ENCODE results near the gene MPPED1. TPM values are rescaled to one million over a fixed set of nuclear protein-coding genes. Genes with fewer than 3 reads are reported as not detected.

The MPPED1 gene
- polyA plus RNA-seq, 3 donors, result 0.95 to 1.5 (median 1.1) TPM

DNA sequence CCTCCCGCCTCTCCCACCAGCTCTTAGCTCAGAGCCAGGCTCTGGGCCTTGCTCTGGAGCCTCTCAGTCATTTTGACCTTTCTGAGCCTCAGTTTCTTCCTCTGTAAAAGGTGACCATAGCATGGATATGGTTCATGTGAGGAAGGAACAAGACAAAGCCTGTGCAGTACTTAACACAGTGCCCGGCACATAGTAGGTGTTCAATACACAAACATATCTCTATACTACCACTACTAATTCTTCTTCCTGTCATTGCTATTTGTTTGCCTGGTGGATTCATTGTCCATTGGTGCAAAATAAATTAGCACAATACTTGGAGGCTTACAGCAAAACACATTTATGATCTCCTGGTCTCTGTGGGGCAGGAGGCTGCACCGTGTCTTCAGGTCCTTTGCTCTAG is 21.6 kb upstream of the MPPED1 start:
- DNase-seq (ENCODE audit: extremely low read depth in 1 of 11, low read depth in 9 of 11, low spot score in 4 of 11), result no peak

DNA sequence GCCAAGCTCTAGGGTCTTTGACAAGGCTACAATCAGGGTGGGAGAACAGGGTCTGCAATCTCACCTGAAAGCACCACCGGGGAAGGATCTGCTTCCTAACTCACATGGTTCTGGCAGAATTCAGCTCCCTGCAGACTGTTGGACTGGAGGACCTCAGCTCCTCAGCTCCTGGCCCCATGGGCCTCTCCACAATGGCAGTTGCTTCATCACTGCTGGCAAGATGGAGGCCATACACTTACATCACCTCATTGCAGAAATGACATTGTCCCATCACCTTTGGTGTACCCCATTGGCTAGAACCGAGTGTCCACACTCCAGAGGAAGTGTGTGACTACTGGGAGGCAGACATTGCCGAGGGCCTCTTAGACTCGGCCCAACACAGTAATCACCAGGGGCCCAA is 20.9 kb upstream of the MPPED1 start:
- no peak for DNase-seq (ENCODE audit: extremely low read depth in 1 of 11, low read depth in 9 of 11, low spot score in 4 of 11)

DNA sequence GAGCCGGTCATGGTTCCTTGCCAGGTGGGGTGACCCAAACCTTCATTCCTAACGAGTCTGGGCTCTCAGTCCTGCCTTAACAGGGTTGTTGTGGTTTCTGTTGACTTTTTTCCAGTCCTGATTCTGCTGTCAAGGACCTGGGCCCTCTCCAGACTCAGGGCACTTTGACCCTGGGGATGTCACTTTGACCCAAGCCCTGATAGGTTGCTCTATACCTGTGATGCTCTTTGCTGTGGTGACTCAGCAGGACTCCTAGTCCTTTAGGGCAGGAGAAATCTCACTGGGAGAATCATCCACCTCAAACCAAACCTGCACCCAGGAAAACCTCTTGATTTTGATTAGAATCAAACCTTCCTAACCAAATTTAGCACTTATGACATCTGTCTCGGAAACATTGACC is 20.5 kb upstream of the MPPED1 start:
- no peak for DNase-seq (ENCODE audit: extremely low read depth in 1 of 11, low read depth in 9 of 11, low spot score in 4 of 11)

DNA sequence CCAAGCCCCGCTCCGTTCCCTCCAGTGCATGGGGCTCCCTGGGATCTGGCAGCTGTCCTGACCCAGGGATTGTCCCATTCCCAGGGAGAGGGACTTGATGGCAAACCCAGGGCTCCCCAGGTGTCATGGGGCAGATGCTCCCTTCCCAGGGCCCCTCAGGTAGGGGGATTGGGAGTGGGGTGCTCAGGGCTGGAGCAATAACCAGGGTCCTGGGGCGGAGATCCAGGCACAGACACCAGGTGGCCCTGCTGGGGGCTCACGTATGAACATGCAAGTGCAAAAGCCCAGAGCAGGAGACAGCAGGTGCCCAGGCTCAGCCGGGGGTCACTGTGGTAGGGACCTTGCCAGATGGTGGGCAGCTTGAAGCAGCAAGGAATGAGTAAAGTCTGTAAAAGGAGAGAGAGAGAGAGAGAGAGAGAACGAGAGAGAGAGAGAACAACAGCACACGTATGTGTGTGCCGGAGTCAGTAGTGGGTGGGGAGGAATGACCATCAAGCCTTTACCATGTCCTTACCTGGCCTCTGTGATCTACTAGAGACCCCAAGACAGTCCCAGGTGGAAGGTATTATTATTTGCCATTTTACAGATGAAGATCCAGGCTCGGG is 19.3 kb upstream of the MPPED1 start:
- DNase-seq (ENCODE audit: extremely low read depth in 1 of 11, low read depth in 9 of 11, low spot score in 4 of 11), result no peak

DNA sequence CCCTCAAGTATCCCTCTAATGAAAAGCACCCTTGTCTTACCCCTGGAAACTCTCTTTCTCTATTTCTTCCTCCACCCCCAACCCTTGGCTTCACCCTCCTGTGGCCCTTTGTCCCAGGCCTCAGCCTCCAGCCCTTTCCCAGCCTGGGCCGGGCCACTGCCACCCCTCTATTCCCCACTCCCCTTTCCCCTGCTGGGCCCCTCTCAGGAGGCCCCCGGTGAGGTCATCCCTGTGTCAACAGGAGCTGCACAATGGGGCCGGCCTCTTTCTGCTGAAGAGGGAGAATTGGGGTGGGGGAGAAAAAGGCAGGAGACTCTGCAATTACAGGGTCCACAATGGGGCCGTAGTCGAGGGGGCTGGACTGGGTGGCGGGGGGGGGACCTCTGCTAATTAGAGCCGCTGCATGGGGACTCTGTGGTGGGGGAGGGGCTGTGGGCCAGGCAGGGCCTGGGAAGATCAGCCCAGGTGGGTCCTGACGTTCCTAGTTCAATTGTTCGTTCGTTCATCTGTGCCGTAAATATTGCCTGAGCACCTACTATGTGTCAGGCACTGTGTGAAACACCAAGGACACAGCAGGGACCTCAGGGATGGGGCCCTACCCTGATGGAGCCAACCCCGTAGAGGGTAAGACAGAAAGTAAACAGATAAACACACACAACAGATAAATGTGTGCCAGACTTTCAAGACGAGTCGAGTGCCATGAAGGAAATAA is 18.5 kb upstream of the MPPED1 start:
- DNase-seq (ENCODE audit: extremely low read depth in 1 of 11, low read depth in 9 of 11, low spot score in 4 of 11), result no peak

DNA sequence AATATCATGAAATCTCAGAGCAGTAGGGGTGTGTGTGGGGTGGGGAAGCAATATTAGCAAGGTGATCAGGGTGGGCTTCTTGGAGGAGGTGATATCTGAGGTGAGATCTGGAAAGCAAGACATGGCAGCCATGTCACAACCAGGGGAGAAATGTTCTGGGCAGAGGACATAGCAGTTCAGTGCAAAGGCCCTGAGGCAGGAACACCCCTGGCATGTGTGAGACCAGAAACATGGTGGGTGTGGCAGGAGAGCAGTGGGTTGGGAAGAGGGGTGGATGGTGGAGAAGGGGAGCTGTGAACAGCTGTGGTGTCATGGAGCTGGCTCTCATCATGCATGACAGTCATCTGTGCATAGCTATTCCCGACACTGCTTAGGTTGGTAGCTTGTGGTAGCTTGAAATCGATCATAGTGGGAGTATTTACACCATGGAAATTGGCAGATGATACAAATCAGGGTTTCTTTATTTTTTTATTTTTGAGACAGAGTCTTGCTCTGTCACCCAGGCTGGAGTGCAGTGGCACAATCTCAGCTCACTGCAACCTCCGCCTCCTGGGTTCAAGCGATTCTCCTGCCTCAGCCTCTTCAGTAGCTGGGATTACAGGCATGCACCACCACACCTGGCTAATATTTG is 17.9 kb upstream of the MPPED1 start:
- DNase-seq (ENCODE audit: extremely low read depth in 1 of 11, low read depth in 9 of 11, low spot score in 4 of 11), result no peak

DNA sequence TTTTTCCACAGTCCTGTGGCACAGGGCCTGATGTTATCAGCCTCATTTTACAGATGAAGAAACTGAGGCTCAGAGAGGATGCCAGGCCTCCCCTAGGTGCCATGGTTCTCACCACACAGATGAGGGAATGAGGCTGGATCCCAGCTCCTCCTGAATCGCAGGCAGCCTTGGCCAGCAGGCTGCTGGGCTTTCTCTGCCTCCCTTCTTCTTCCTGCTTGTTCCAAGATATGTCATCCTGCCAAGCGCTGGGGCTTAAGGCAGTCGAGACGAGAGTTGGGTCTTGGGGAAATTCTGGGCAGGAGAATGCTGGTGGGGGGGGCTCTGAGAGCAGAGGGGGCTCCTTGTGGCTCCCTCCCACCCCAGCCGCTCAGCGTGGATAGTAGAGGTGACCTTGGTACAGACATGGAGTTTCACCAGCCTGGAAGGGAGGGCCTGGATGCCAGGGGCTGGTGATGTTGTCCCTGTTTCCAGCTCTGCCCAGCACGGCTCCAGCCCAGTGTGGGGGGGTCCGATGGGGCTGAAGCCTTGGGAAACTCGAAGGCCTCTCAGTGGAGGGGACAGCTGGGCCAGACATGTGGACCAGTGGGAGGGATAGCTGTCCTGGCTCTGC is 16.6 kb upstream of the MPPED1 start:
- no peak for DNase-seq (ENCODE audit: extremely low read depth in 1 of 11, low read depth in 9 of 11, low spot score in 4 of 11)

DNA sequence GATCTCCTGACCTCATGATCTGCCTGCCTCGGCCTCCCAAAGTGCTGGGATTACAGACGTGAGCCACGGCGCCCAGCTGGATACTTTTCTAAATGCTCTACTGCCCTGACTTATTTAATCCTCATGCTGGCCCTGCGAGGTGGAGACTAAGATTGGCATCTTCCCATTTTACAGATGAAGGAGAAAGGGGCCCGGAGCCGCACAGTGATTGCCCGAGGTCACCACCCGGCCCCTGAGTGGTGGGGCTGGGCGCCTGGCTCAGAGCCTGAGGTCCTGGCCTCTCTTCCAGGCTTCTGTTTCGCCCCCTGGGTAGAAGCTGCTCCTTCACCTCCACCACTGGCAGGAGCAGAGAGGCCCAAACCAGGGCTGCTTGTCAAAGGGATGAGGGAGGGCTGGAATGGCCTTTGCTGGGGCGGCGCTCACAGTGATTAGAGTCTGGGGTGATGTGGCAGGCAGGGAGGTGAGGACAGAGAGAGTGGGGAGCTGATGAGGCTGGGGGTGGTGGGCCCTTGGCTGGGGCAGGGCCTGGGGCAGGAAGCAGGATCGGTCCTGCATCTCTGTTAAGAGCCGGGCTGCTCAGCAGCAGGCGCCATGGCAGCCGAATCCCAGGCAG is 15.4 kb upstream of the MPPED1 start:
- DNase-seq (ENCODE audit: extremely low read depth in 1 of 11, low read depth in 9 of 11, low spot score in 4 of 11), result no peak

DNA sequence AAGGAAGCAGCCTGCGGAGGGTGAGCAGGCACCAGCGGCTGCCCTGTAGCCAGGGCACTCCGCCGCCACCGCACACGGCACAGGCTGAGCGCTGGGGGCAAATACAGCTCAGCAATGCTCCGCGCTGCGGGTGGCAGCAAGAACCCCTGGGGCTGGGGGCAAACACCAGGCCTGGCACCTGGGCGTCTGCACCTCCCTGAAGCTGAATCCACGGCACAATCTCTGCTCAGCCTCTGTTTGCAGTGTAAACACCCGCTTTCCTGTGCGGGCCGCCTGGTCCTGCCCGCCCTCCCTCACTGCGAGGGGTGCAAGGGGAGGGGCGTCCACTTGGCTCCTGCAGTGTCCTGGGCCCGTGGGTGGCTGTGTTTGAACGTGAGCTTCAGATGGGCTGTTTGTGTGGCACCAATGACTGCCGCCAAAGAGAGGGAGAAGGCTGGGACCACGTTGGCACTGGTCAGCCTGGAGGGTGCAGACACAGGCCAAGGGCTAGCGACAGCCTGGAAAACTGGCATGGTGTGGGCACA is 14.8 kb upstream of the MPPED1 start:
- no peak for DNase-seq (ENCODE audit: extremely low read depth in 1 of 11, low read depth in 9 of 11, low spot score in 4 of 11)

DNA sequence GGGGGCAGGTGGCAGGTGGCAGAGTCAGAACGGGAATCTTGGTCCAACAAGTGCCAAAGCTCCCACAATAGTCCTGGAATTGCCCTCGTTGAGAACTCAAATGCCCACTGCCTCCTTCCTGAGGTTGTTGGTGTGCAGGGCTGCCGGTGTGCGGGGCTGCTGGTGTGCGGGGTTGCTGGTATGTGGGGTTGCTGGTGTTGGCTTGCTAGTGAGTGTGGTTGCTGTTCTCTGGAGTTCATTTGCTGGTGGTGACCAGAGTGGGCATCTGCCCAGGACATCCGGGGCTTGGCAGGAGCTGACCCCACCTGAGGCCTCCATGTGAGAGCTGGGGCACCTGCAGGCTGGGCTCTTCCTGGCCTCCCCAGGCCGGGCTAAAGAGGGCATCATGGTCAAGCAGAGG is 14.0 kb upstream of the MPPED1 start:
- no peak for DNase-seq (ENCODE audit: extremely low read depth in 1 of 11, low read depth in 9 of 11, low spot score in 4 of 11)

DNA sequence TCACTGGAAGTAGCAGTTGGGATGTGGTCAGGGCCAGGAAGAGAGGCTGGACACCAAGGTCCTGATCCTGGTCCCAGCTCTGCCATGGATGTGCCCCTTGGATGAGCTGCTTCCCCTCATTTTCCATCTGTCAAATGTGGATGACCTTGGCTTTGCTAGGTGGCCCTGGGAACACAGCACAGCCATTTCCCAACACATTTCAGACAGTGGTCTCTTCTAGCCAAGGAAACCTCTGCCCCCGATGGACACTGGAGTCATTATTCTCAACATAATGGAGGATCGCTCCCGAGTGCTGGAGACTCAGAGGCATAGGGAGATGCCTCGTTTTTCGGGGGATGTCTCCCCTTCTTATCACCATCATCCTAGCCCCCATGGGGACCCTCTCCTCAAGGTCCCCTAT is 13.6 kb upstream of the MPPED1 start:
- no peak for DNase-seq (ENCODE audit: extremely low read depth in 1 of 11, low read depth in 9 of 11, low spot score in 4 of 11)

DNA sequence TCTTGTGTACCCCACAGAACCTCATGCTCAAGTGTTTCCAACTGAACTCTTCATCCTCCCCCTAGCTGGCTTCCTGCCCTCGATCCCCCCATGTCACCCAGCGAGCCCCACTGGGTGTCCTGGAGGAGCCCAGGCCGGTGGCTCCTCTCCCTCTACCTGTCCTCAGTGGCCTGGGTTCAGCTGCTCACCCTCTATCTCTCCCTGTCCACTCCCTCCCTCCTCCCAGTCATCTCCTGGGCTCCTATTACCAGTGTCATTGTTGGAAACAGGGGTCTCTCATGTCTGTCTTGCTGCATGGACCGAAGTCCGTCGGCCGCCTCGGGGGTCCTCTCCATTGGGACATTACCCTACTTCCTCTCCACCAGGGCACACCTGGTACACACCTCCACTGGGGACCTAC is 12.9 kb upstream of the MPPED1 start:
- DNase-seq (ENCODE audit: extremely low read depth in 1 of 11, low read depth in 9 of 11, low spot score in 4 of 11), result no peak

DNA sequence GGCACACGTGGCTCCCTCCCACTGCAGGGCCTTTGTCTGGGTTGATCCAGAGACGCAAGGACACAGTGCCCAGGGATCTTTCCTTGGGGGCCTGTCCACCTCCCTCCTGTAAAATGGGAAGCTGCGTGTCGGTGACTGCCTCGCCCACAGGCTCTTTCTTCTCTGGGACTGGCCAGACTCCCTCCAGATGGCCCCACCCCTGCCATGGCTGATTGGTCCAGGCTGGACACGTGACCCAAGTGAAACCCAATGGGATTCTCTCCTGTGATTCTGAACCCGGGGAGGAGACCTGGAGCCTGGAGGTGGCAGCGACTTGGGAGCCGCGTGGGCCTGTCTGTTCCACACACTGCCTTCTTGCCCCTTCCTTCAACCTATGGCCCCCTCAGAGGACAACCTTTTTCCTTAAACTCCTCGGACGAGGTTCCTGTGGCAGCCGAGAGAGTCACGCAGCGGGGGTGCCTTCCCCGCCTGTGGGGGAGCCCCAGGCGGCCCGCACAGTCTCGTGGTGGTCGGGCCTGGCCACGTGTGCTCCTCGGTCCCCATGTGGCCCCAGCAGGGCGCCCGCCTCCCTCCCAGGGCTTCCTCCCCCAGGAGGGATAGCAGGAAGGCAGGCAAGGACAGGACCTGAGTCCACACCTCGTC is 12.4 kb upstream of the MPPED1 start:
- DNase-seq (ENCODE audit: extremely low read depth in 1 of 11, low read depth in 9 of 11, low spot score in 4 of 11), result no peak

DNA sequence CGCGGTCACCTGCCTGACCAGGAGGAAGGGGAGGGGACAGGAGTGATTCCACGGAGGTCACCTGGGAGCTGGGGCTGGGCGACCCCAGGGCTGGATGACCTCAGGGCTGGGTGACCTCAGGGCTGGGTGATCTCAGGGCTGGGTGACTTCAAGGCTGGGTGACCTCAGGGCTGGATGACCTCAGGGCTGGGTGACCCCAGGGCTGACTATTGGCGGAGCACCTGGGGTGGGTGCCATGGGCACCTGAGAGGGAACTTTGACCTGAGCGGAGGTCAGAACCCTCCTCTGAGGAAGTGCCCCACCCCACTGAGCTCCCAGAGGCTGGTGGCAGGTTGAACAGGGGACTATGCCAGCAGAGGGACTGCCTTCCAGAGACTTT is 11.8 kb upstream of the MPPED1 start:
- no peak for DNase-seq (ENCODE audit: extremely low read depth in 1 of 11, low read depth in 9 of 11, low spot score in 4 of 11)

DNA sequence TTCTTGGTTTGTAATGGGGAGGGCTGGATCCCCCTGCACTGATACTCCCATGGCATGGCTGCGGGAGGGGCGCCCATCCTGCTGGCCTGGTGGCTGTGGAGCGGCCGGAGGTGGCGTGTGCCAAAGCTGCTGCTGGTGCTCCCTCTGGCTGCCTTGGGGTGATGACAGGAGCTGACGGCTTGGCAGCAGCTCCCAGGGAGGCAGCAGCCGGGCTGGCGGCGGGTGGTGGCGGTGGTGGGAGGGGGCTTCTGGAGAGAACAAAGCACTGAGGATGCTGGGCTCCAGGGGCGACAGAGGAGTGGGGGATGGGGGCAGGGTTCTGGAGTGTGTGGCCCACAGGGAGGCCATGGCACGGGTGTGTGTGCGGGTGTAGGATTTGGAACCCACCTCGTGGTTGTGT is 11.4 kb upstream of the MPPED1 start:
- DNase-seq (ENCODE audit: extremely low read depth in 1 of 11, low read depth in 9 of 11, low spot score in 4 of 11), result no peak

DNA sequence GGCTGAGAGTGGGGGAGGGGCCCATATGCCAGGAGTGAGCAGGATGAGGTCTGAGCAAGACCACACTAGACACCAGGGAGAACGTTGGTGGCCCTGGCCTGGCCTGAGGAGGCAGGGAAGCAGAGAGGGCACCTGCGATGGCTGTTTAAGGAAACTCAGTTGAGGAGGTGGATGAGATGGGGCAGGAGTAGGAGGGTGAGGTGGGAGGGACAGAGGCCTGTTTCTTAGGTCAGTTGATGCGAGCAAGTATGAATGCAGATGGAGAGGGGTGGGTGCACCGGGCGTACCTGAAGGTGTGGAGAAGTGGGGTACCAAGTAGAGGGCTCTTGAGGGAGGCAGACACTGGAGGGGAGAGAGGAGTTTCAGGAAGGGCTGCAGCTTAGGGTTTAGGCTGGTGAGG is 10.6 kb upstream of the MPPED1 start:
- DNase-seq (ENCODE audit: extremely low read depth in 1 of 11, low read depth in 9 of 11, low spot score in 4 of 11), result no peak

DNA sequence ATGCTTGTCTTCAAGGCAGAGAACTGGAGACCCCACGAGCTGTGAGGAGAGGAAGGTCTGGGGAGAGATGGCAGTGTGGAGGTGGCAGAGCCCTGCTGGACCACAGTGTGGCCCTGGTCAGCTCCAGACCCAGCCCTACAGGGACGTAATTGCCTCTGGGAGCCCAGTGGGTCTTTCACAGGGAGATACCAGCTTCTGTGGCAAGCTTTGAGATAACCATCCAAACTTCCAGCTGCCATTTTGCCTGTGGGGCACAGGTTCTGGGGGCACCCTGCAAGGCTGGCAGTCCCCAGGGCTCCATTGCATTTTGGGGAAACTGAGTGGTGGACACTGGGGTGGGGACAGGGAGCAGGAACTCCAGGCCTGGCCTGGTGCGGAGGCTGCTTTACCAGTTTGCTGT is 10.2 kb upstream of the MPPED1 start:
- no peak for DNase-seq (ENCODE audit: extremely low read depth in 1 of 11, low read depth in 9 of 11, low spot score in 4 of 11)

DNA sequence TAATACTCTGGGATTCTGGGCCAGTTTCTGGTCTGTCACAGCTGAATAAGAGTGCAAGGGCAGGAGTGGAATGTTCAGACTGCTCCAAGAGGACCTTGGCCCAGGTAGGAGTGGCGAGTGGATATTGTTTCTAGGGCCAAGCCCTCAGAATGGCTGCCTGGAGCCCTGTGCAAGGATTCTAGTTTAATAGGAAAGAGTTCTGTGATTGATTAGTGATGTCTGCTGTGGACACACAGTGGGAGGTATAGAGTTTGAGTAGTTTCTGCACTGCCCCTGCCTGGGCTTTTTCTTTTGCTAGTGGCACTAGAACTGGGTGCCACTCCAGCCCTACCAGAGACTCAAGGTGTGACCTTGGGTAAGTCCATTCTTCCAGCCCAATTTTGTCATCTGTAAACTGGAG is 9.7 kb upstream of the MPPED1 start:
- no peak for DNase-seq (ENCODE audit: extremely low read depth in 1 of 11, low read depth in 9 of 11, low spot score in 4 of 11)

DNA sequence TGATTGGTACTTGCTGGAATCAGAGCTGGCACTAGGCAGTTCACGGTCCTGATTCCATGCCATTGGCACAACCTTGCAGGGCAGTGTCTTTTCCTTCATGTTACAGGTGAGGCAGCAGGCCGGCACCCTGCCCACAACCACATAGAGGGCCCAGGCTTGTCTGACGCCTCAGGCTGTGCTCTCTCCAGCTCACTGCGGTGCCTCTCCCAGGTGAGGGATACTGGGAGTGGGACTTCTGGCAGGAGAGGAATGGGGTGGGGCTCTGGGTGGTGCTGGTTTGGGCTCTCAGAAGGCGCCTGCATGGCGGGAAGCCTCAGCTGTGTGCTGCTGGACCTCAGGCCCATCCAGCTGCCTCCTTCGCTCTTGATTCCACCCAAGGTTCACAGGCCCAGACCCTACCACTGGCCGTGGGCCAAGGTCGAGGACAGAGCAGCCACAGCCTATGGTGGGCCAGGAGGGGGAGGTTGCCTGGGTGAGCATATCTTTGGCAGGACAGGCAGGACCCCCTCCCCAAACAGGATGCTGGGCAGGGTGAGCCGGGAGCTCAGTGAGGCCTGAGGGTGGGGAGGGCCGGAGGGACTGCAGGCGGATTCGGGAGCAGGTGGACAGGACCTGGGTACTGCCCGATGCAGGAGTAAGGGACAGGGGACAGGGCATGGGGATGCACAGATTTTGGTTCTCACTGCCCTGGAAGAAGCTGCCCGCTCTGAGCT is 7.0 kb upstream of the MPPED1 start:
- DNase-seq (ENCODE audit: extremely low read depth in 1 of 11, low read depth in 9 of 11, low spot score in 4 of 11), result no peak
